Adrenal gland (tissue), 19 donors: ENCODE measurements around the gene TMEM184B. TPM values are rescaled to one million over a fixed set of nuclear protein-coding genes. Genes with fewer than 3 reads are reported as not detected.

Experiments used
- DNase-seq, 7 donors: peaks; one replicate each; pipeline ENCODE4 v3.0.0-alpha.2; 2019 to 2020
- H3K27ac ChIP-seq, 5 donors: fragments of 200-600 bp; sonication (generic) in 4 of 5; 1 replicate in 3 of 5; 2 replicates in 2 of 5; pipeline versions ENCODE4 v1.5.1 to v1.8.0; 2016 to 2020; ENCODE audit warnings: mild to moderate bottlenecking in 1 of 5
- H3K27me3 ChIP-seq: fragments of 200-600 bp; 2 replicates; pipeline ENCODE4 v1.8.0; 2021
- H3K36me3 ChIP-seq, 2 donors: fragments of 200-600 bp; replicated peaks in 1 of 2; 1 replicate in 1 of 2; 2 replicates in 1 of 2; pipeline versions ENCODE4 v1.5.1 to v1.8.0; 2018 to 2022
- H3K4me1 ChIP-seq, 2 donors: fragments of 200-600 bp; replicated peaks in 1 of 2; 1 replicate in 1 of 2; 2 replicates in 1 of 2; pipeline versions ENCODE4 v1.5.1 to v1.8.0; 2018 to 2021
- H3K4me3 ChIP-seq, 4 donors: fragments of 200-600 bp; sonication (generic) in 3 of 4; one replicate each; pipeline ENCODE4 v1.5.1; 2016 to 2018
- H3K9me3 ChIP-seq, 3 donors: fragments of 200-600 bp; sonication (generic) in 1 of 3; replicated peaks in 1 of 3; 1 replicate in 2 of 3; 2 replicates in 1 of 3; pipeline versions ENCODE4 v1.5.1 to v1.8.0; 2016 to 2021
- CTCF ChIP-seq, 6 experiments: fragments of 450-650 bp in 4 of 6; fragments of 200-600 bp in 2 of 6; sonication (generic) in 1 of 6; IDR thresholded peaks; 1 replicate in 5 of 6; 2 replicates in 1 of 6; pipeline versions ENCODE4 v1.5.1 to v1.8.0; 2016 to 2021; ENCODE audit warnings: antibody characterized with exemption in 6 of 6, mild to moderate bottlenecking in 2 of 6, moderate library complexity in 1 of 6
- POLR2A ChIP-seq, 2 donors: fragments of 450-650 bp; IDR thresholded peaks; one replicate each; pipeline ENCODE4 v1.6.1; 2017; ENCODE audit warnings: antibody characterized with exemption in 2 of 2, mild to moderate bottlenecking in 2 of 2, moderate library complexity in 1 of 2
- WGBS, 4 donors: extraction: QIAGEN DNeasy Blood & Tissue Kit in 2 of 4; methylation state at CpG; one replicate each; pipeline versions ENCODE4 v1.1.5 to v1.1.7; 2013 to 2017; 5-methylcytosine and 5-hydroxymethylcytosine counted together
- intact Hi-C, 2 donors: fragments of 100-400 bp; cut with DNase I; formaldehyde crosslinking; loops; one replicate each; pipeline versions ENCODE4 v1.14.1 to v1.15.0; 2022 to 2023
- long read RNA-seq, 10 donors: library from polyadenylated mRNA in 3 of 10; unstranded in 2 of 10; stranded (forward) in 1 of 10; transcript quantifications; one replicate each; pipeline ENCODE4 v2.0.0 and lab custom pipeline, GENCODE V29; 2021 to 2026
- polyA plus RNA-seq, 3 donors: library from polyadenylated mRNA; stranded (reverse); fragments of 200-250 nt in 2 of 3; fragments of 350-450 nt in 1 of 3; fragmentation: Illumina TruSeq in 1 of 3; extraction: RNeasy Lipid Tissue Mini Kit (QIAGEN cat#74804) in 1 of 3; gene quantifications; one replicate each; pipeline ENCODE4 v1.2.3, GENCODE V29; 2013 to 2014
- total RNA-seq, 9 donors: library from RNA; depleted of rRNA in 4 of 9; stranded (reverse); fragments of >200 nt in 4 of 9; fragments of 120-200 nt in 1 of 9; fragmentation: NEBNext Ultra II Directional in 1 of 9; extraction: Animal tissue kit (Norgen Biotek cat#: 25700) in 1 of 9; gene quantifications; one replicate each; pipeline versions ENCODE4 v1.1.0 to v1.2.4, GENCODE V29; 2013 to 2023
- donor health status: healthy with polysubstance abuse.
- donor health status: Bipolar disorder and iron deficiency.
- donor health status: DM: yes; HTN: yes; CAD: no.
- donor health status: DM: no; HTN: no; CAD: no.
- donor health status: DM: no; HTN: no; CAD: no.
- donor health status: DM: yes; HTN: yes; CAD: no.

TMEM184B gene
- total RNA-seq (100 to 1,000 TPM in 1 of 9 donors, 10 to 100 TPM in 7, 1 to 10 TPM in 1; 7.1 to 107 (median 48.2) TPM), polyA plus RNA-seq (10 to 100 TPM; 17.4 to 27.1 (median 23.1) TPM)
- long read RNA-seq, donor 1, full-length matches to known transcripts: 29 of 29 reads
- long read RNA-seq, donor 1, partial matches to known transcripts: 0 of 29 reads
- long read RNA-seq, donor 1, other reads (novel, unspliced or antisense): 0 of 29 reads
- long read RNA-seq, donor 2, full-length matches to known transcripts: 38 of 38 reads
- long read RNA-seq, donor 2, partial matches to known transcripts: 0 of 38 reads
- long read RNA-seq, donor 2, other reads (novel, unspliced or antisense): 0 of 38 reads
- long read RNA-seq, donor 3, full-length matches to known transcripts: 24 of 24 reads
- long read RNA-seq, donor 3, partial matches to known transcripts: 0 of 24 reads
- long read RNA-seq, donor 3, other reads (novel, unspliced or antisense): 0 of 24 reads
- long read RNA-seq, donor 4, full-length matches to known transcripts: 4 of 6 reads
- long read RNA-seq, donor 4, partial matches to known transcripts: 2 of 6 reads
- long read RNA-seq, donor 4, other reads (novel, unspliced or antisense): 0 of 6 reads
- long read RNA-seq, donor 5, full-length matches to known transcripts: 106 of 157 reads
- long read RNA-seq, donor 5, partial matches to known transcripts: 28 of 157 reads
- long read RNA-seq, donor 5, other reads (novel, unspliced or antisense): 23 of 157 reads
- long read RNA-seq, donor 6, full-length matches to known transcripts: 11 of 19 reads
- long read RNA-seq, donor 6, partial matches to known transcripts: 6 of 19 reads
- long read RNA-seq, donor 6, other reads (novel, unspliced or antisense): 2 of 19 reads
- long read RNA-seq, donor 7, full-length matches to known transcripts: 27 of 32 reads
- long read RNA-seq, donor 7, partial matches to known transcripts: 5 of 32 reads
- long read RNA-seq, donor 7, other reads (novel, unspliced or antisense): 0 of 32 reads
- long read RNA-seq, donor 8, full-length matches to known transcripts: 32 of 32 reads
- long read RNA-seq, donor 8, partial matches to known transcripts: 0 of 32 reads
- long read RNA-seq, donor 8, other reads (novel, unspliced or antisense): 0 of 32 reads
- long read RNA-seq, donor 9, full-length matches to known transcripts: 29 of 29 reads
- long read RNA-seq, donor 9, partial matches to known transcripts: 0 of 29 reads
- long read RNA-seq, donor 9, other reads (novel, unspliced or antisense): 0 of 29 reads
- long read RNA-seq, donor 10, full-length matches to known transcripts: 13 of 13 reads
- long read RNA-seq, donor 10, partial matches to known transcripts: 0 of 13 reads
- long read RNA-seq, donor 10, other reads (novel, unspliced or antisense): 0 of 13 reads

GRCh38 chr22:38272373-38273134, at the start of gene TMEM184B:
Gene TMEM184B, minus strand, starts transcription at chr22:38273010. Its CDS starts 25,049 bp downstream, at chr22:38247961.
- Histone ChIP-seq H3K27ac (peak within 1 kb of the TSS in 4 of 5 donors; percentile 73 to 96 (median 93)), H3K36me3 (no peaks in the 10 kb centered on the region), H3K27me3 (no peaks in the 10 kb centered on the region), H3K4me3 (peak within 1 kb of the TSS; percentile 71 to 100 (median 86)), H3K4me1 (peaks cover 23 to 41% of the 10 kb centered on the region in 2 donors), H3K9me3 (no peaks in the 10 kb centered on the region)
- peak; percentile 89 to 90 for TF ChIP-seq POLR2A (IDR thresholded peaks at IDR 0.05)
- no peak for TF ChIP-seq CTCF (IDR thresholded peaks at IDR 0.05)
- 0 to 1% (median 0%) methylated on average over 14 to 97 of the region's 97 CpGs for WGBS, 4 donors
- DNase-seq: peak; percentile 63 to 85 (median 75)
- intact Hi-C loops: no loop called here

GRCh38 chr22:38320605-38321402, 48.0 kb upstream of the TMEM184B start:
- 72 to 83% (median 72%) methylated on average over 11 of the region's 11 CpGs for WGBS, 4 donors
- Histone ChIP-seq H3K4me1 (peaks cover 11 to 23% of the 10 kb centered on the region in 2 donors), H3K9me3 (no peaks in the 10 kb centered on the region), H3K36me3 (no peaks in the 10 kb centered on the region), H3K27ac (peak overlapping the region in 1 of 5 donors; percentile 17), H3K4me3 (no peak overlapping the region), H3K27me3 (no peaks in the 10 kb centered on the region)
- intact Hi-C loops: no loop called here
- DNase-seq: peak in 4 of 7 donors; percentile 60 to 78 (median 64)
- TF ChIP-seq CTCF (IDR thresholded peaks at IDR 0.05) (no peak), POLR2A (IDR thresholded peaks at IDR 0.05) (no peak)
